Measurements from ENCODE around the gene HSPA12B.

DNA sequence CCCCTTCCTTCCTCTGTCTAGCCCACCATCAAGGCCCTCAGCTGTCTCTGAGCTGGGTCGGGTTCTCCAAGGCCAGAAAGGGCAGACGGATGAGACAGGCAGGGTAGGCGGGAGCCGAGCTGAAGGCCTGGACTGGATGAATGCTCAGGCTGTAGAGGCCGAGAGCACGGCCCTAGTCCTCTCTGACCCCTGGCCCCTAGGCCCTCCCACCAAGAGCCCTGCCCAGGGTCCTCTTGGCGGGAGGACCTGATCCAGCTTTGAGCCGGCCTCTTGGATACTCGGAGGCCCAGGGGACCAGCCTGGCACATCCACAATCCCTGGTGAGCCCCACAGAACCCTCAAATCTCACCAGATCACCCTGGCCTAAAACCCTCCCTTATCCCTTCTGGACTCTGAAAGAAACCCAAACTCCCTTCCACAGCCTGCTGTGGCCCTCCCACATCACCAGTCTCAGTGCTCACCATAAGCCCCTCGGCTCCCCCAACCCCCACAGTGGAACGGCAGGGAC is 26.9 kb downstream of the HSPA12B start:
- TF ChIP-seq POLR2AphosphoS5 (IDR thresholded peaks at IDR 0.05; ENCODE audit: insufficient read depth, low read depth, low read length) (no peak), POLR2A (IDR thresholded peaks at IDR 0.05; ENCODE audit: low read depth, low read length) (no peak), EZH2 (IDR thresholded peaks at IDR 0.05; ENCODE audit: borderline replicate concordance, low read depth, low read length, severe bottlenecking) (no peak), JUN (IDR thresholded peaks at IDR 0.05; ENCODE audit: borderline replicate concordance, insufficient read depth, insufficient read length, low read depth) (no peak), MYC (IDR thresholded peaks at IDR 0.05; ENCODE audit: low read depth, low read length) (no peak), FOS (IDR thresholded peaks at IDR 0.05; ENCODE audit: borderline replicate concordance, insufficient read depth, low read length) (no peak), GATA2 (IDR thresholded peaks at IDR 0.05; ENCODE audit: insufficient read depth, insufficient read length, low read depth, low read length) (no peak)
- TF ChIP-seq, protein P1, sequence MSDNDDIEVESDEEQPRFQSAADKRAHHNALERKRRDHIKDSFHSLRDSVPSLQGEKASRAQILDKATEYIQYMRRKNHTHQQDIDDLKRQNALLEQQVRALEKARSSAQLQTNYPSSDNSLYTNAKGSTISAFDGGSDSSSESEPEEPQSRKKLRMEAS (IDR thresholded peaks at IDR 0.05; ENCODE audit: insufficient read depth, insufficient read length) = no peak
- TF ChIP-seq, protein P2, sequence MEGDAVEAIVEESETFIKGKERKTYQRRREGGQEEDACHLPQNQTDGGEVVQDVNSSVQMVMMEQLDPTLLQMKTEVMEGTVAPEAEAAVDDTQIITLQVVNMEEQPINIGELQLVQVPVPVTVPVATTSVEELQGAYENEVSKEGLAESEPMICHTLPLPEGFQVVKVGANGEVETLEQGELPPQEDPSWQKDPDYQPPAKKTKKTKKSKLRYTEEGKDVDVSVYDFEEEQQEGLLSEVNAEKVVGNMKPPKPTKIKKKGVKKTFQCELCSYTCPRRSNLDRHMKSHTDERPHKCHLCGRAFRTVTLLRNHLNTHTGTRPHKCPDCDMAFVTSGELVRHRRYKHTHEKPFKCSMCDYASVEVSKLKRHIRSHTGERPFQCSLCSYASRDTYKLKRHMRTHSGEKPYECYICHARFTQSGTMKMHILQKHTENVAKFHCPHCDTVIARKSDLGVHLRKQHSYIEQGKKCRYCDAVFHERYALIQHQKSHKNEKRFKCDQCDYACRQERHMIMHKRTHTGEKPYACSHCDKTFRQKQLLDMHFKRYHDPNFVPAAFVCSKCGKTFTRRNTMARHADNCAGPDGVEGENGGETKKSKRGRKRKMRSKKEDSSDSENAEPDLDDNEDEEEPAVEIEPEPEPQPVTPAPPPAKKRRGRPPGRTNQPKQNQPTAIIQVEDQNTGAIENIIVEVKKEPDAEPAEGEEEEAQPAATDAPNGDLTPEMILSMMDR (IDR thresholded peaks at IDR 0.05; ENCODE audit: extremely low read depth in 1 of 2, insufficient read depth in 1 of 2, low read depth in 1 of 2, low read length in 2 of 2) = no peak
